Nucleus accumbens (tissue), 56 donors: ENCODE measurements around the gene PTPRH.
"Not testable (repeated sequence)": the region's sequence is repeated elsewhere in the genome, so short reads cannot be mapped to it uniquely, and the experiment has no call there.

ENCODE experiments used
- DNase-seq, 56 donors: peaks; one replicate each; lab custom pipeline; 2025; lab: John Stamatoyannopoulos, UW

The PTPRH gene

GRCh38 chr19:55165952-55166529 is 43.3 kb downstream of the PTPRH start:
- DNase-seq, result peak in 37 of 56 donors; percentile 1 to 75 (median 31)

GRCh38 chr19:55161571-55162322 is 47.6 kb downstream of the PTPRH start:
- DNase-seq, result no peak

GRCh38 chr19:55160986-55161365 is 48.3 kb downstream of the PTPRH start:
- no peak for DNase-seq

- DNase-seq, result peak in 43 of 56 donors; percentile 1 to 73 (median 20)
Measured at GRCh38 chr19:55160128-55160985, 48.9 kb downstream of the PTPRH start.

- DNase-seq, result no peak
Measured at GRCh38 chr19:55158848-55159749, 50.2 kb downstream of the PTPRH start.

- DNase-seq, result no peak
Measured at GRCh38 chr19:55158423-55158822, 50.9 kb downstream of the PTPRH start.

- DNase-seq, result no peak
Measured at GRCh38 chr19:55157064-55157908, 52.0 kb downstream of the PTPRH start, which contains the start of gene TNNI3. Gene TNNI3 (minus strand): TSS chr19:55157732. CDS start chr19:55157589, 143 bp downstream.

- peak in 3 of 56 donors; percentile 1 to 42 (median 15) for DNase-seq
Measured at GRCh38 chr19:55156202-55157063, 52.9 kb downstream of the PTPRH start.

GRCh38 chr19:55155784-55156183 is 53.5 kb downstream of the PTPRH start:
- not testable (repeated sequence) for DNase-seq

GRCh38 chr19:55153652-55154264 is 55.5 kb downstream of the PTPRH start:
- no peak for DNase-seq

- no peak for DNase-seq
Measured at GRCh38 chr19:55152017-55152416, 57.3 kb downstream of the PTPRH start.

- DNase-seq, result no peak
Measured at GRCh38 chr19:55149078-55150003, 60.0 kb downstream of the PTPRH start, which contains the start of gene TNNT1. Gene TNNT1 (minus strand): TSS chr19:55149206. CDS start chr19:55147157, 2,049 bp downstream.

GRCh38 chr19:55147545-55148251 is 61.6 kb downstream of the PTPRH start:
- DNase-seq, result no peak

- peak in 1 of 56 donors; percentile 5 for DNase-seq
Measured at GRCh38 chr19:55146705-55147273, 62.5 kb downstream of the PTPRH start.

GRCh38 chr19:55146078-55146704 is 63.1 kb downstream of the PTPRH start:
- no peak for DNase-seq
